GM12878 (cell line): ENCODE data around the gene KCTD2. TPM values are rescaled to one million over a fixed set of nuclear protein-coding genes. Genes with fewer than 3 reads are reported as not detected.

Experiments
- ATF7 ChIP-seq: fragments of 450-650 bp; IDR thresholded peaks from 2 replicates; pipeline ENCODE4 v1.6.1; 2016; ENCODE audit warnings: low read depth, mild to moderate bottlenecking
- BMI1 ChIP-seq: fragments of 450-650 bp; IDR thresholded peaks from 2 replicates; pipeline ENCODE4 v1.6.1; 2016; ENCODE audit warnings: mild to moderate bottlenecking, moderate library complexity, borderline replicate concordance
- FOS ChIP-seq: IDR thresholded peaks from 3 replicates; pipeline ENCODE4 v1.6.1; 2011; ENCODE audit warnings: borderline replicate concordance; ENCODE audit not compliant: insufficient read length; ENCODE audit errors: extremely low read depth
- HCFC1 ChIP-seq: fragments of 150-350 bp; IDR thresholded peaks from 2 replicates; pipeline ENCODE4 v1.6.1; 2014; ENCODE audit warnings: low read length
- NR2C2 ChIP-seq: IDR thresholded peaks from 2 replicates; pipeline ENCODE4 v1.6.1; 2011; ENCODE audit warnings: borderline replicate concordance, low read depth; ENCODE audit not compliant: control insufficient read depth, insufficient read length
- POLR2AphosphoS2 ChIP-seq: IDR thresholded peaks from 2 replicates; pipeline ENCODE4 v1.6.1; 2011; ENCODE audit warnings: low read depth, mild to moderate bottlenecking, low read length, improper control_type of control experiment, moderate library complexity
- POLR2AphosphoS5 ChIP-seq: IDR thresholded peaks from 2 replicates; pipeline ENCODE4 v1.6.1; 2011; ENCODE audit warnings: mild to moderate bottlenecking, low read length, inconsistent platforms
- RUNX3 ChIP-seq: IDR thresholded peaks from 2 replicates; pipeline ENCODE4 v1.6.1; 2012; ENCODE audit warnings: low read length, inconsistent platforms
- SIN3A ChIP-seq: IDR thresholded peaks from 2 replicates; pipeline ENCODE4 v1.6.1; 2012; ENCODE audit warnings: low read depth, low read length, improper control_type of control experiment
- SMC3 ChIP-seq: IDR thresholded peaks from 2 replicates; pipeline ENCODE4 v1.6.1; 2011; ENCODE audit warnings: low read length, improper control_type of control experiment, borderline replicate concordance
- SPI1 ChIP-seq: IDR thresholded peaks from 2 replicates; pipeline ENCODE4 v1.6.1; 2011; ENCODE audit warnings: low read depth, mild to moderate bottlenecking, low read length, moderate library complexity, borderline replicate concordance; ENCODE audit not compliant: insufficient read depth
- STAT3 ChIP-seq: IDR thresholded peaks from 2 replicates; pipeline ENCODE4 v1.6.1; 2011; ENCODE audit warnings: low read depth, low read length, improper control_type of control experiment
- ZNF384 ChIP-seq: IDR thresholded peaks from 2 replicates; pipeline ENCODE4 v1.6.1; 2012; ENCODE audit warnings: low read depth, mild to moderate bottlenecking, low read length, improper control_type of control experiment, borderline replicate concordance
- polyA plus RNA-seq, 11 experiments: library from polyadenylated mRNA; depleted of rRNA in 4 of 11; unstranded in 6 of 11; stranded (reverse) in 5 of 11; fragments of >200 nt; fragmentation: Nextera tagmentation in 4 of 11; fragmentation: Illumina TruSeq in 1 of 11; extraction: Ambion mirVana in 4 of 11; extraction: Trizol in 1 of 11; gene quantifications; 1 replicate in 1 of 11; 2 replicates in 10 of 11; pipeline versions ENCODE4 v1.2.1 to v1.2.3, GENCODE V29; 2011 to 2016; ENCODE audit warnings: inconsistent platforms in 2 of 11, missing spikeins in 2 of 11, low read depth in 1 of 11
- total RNA-seq, 4 experiments: library from RNA; depleted of rRNA in 3 of 4; stranded (reverse); fragments of >200 nt in 3 of 4; fragmentation: Illumina TruSeq in 1 of 4; extraction: Trizol in 1 of 4; gene quantifications; 2 replicates each; pipeline versions ENCODE4 v1.2.1 to v1.2.3, GENCODE V29; 2013 to 2021
- TF ChIP-seq, protein P1 (sequence below): IDR thresholded peaks from 2 replicates; pipeline ENCODE4 v1.6.1; 2012; ENCODE audit warnings: improper control_type of control experiment, low read depth, low read length; ENCODE audit not compliant: insufficient replicate concordance
- TF ChIP-seq, protein P2 (sequence below): fragments of 450-650 bp; formaldehyde crosslinking; IDR thresholded peaks from 2 replicates; pipeline ENCODE4 v1.4.0; 2020; ENCODE audit warnings: mild to moderate bottlenecking, moderate library complexity
- TF ChIP-seq, protein P3 (sequence below): fragments of 150-350 bp; IDR thresholded peaks from 2 replicates; pipeline ENCODE4 v1.6.1; 2014; ENCODE audit warnings: mild to moderate bottlenecking, low read depth, low read length
- TF ChIP-seq, protein P4 (sequence below): IDR thresholded peaks from 2 replicates; pipeline ENCODE4 v1.6.1; 2012; ENCODE audit warnings: low read length, inconsistent platforms

The KCTD2 gene
- total and polyA plus RNA-seq, 10 of the 15 experiments (the other 5 are each of a cell fraction or from before 2014, with no cell fraction given): 1.5 to 27.5 (median 13.7) TPM

DNA sequence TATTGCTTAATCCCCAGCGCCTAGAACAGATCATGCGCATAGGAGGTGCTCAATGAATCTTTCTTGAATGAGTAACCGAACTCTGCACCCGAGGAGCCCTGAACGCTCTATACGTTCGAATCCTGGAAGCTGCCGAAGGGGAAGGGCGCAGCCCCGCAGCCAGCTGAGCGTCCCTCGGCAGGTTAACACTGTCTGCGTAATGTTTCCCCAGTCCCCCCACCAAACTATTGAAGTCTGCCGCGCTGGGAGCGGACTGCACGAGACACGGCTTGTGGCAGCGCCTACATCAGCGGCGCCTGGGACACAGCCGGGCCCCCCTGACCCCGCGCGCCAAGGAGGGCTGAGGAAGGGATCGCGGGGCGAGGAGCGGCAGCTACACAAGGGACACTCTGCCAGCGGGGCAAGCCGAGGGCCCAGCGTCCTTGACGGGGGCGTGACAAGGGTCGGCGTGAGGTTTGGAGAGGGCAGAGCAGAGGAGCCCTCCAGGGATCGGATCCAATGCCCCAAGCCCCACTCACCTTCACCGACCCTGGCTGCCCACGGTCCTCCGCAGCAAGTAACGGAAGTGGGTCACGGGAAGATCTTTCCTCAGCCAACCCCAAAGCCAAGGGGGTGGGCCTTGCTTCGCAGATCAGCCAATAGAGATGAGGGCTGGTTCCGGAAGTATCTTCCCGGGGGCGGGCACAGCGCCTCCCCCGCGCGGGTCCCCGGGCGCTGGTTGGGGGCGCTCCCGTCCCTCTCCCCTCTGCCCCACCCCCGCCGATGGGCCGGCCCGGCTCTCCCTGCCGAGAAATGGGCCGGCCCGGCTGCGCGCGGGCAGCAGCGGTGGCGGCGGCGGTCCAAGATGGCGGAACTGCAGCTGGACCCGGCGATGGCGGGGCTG, at the start of gene KCTD2, which contains the start of gene ATP5PD (continued):
- TF ChIP-seq, protein P1, sequence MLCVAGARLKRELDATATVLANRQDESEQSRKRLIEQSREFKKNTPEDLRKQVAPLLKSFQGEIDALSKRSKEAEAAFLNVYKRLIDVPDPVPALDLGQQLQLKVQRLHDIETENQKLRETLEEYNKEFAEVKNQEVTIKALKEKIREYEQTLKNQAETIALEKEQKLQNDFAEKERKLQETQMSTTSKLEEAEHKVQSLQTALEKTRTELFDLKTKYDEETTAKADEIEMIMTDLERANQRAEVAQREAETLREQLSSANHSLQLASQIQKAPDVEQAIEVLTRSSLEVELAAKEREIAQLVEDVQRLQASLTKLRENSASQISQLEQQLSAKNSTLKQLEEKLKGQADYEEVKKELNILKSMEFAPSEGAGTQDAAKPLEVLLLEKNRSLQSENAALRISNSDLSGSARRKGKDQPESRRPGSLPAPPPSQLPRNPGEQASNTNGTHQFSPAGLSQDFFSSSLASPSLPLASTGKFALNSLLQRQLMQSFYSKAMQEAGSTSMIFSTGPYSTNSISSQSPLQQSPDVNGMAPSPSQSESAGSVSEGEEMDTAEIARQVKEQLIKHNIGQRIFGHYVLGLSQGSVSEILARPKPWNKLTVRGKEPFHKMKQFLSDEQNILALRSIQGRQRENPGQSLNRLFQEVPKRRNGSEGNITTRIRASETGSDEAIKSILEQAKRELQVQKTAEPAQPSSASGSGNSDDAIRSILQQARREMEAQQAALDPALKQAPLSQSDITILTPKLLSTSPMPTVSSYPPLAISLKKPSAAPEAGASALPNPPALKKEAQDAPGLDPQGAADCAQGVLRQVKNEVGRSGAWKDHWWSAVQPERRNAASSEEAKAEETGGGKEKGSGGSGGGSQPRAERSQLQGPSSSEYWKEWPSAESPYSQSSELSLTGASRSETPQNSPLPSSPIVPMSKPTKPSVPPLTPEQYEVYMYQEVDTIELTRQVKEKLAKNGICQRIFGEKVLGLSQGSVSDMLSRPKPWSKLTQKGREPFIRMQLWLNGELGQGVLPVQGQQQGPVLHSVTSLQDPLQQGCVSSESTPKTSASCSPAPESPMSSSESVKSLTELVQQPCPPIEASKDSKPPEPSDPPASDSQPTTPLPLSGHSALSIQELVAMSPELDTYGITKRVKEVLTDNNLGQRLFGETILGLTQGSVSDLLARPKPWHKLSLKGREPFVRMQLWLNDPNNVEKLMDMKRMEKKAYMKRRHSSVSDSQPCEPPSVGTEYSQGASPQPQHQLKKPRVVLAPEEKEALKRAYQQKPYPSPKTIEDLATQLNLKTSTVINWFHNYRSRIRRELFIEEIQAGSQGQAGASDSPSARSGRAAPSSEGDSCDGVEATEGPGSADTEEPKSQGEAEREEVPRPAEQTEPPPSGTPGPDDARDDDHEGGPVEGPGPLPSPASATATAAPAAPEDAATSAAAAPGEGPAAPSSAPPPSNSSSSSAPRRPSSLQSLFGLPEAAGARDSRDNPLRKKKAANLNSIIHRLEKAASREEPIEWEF: no peak
- TF ChIP-seq, protein P2, sequence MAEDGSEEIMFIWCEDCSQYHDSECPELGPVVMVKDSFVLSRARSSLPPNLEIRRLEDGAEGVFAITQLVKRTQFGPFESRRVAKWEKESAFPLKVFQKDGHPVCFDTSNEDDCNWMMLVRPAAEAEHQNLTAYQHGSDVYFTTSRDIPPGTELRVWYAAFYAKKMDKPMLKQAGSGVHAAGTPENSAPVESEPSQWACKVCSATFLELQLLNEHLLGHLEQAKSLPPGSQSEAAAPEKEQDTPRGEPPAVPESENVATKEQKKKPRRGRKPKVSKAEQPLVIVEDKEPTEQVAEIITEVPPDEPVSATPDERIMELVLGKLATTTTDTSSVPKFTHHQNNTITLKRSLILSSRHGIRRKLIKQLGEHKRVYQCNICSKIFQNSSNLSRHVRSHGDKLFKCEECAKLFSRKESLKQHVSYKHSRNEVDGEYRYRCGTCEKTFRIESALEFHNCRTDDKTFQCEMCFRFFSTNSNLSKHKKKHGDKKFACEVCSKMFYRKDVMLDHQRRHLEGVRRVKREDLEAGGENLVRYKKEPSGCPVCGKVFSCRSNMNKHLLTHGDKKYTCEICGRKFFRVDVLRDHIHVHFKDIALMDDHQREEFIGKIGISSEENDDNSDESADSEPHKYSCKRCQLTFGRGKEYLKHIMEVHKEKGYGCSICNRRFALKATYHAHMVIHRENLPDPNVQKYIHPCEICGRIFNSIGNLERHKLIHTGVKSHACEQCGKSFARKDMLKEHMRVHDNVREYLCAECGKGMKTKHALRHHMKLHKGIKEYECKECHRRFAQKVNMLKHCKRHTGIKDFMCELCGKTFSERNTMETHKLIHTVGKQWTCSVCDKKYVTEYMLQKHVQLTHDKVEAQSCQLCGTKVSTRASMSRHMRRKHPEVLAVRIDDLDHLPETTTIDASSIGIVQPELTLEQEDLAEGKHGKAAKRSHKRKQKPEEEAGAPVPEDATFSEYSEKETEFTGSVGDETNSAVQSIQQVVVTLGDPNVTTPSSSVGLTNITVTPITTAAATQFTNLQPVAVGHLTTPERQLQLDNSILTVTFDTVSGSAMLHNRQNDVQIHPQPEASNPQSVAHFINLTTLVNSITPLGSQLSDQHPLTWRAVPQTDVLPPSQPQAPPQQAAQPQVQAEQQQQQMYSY (CRISPR knock-in tag): no peak
- TF ChIP-seq, protein P3, sequence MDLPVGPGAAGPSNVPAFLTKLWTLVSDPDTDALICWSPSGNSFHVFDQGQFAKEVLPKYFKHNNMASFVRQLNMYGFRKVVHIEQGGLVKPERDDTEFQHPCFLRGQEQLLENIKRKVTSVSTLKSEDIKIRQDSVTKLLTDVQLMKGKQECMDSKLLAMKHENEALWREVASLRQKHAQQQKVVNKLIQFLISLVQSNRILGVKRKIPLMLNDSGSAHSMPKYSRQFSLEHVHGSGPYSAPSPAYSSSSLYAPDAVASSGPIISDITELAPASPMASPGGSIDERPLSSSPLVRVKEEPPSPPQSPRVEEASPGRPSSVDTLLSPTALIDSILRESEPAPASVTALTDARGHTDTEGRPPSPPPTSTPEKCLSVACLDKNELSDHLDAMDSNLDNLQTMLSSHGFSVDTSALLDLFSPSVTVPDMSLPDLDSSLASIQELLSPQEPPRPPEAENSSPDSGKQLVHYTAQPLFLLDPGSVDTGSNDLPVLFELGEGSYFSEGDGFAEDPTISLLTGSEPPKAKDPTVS: no peak
- TF ChIP-seq POLR2AphosphoS2 (peak; percentile 95), ZNF384 (no peak), ATF7 (peak; percentile 67), SPI1 (peak; percentile 43; the same call in 1 of the 2 replicates), POLR2AphosphoS5 (peak; percentile 92), SMC3 (no peak), SIN3A (no peak), HCFC1 (peak; percentile 46), NR2C2 (no peak), FOS (peak; percentile 70), RUNX3 (peak; percentile 40), STAT3 (no peak), BMI1 (no peak)
- TF ChIP-seq, protein P4, sequence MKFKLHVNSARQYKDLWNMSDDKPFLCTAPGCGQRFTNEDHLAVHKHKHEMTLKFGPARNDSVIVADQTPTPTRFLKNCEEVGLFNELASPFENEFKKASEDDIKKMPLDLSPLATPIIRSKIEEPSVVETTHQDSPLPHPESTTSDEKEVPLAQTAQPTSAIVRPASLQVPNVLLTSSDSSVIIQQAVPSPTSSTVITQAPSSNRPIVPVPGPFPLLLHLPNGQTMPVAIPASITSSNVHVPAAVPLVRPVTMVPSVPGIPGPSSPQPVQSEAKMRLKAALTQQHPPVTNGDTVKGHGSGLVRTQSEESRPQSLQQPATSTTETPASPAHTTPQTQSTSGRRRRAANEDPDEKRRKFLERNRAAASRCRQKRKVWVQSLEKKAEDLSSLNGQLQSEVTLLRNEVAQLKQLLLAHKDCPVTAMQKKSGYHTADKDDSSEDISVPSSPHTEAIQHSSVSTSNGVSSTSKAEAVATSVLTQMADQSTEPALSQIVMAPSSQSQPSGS: no peak
